Measurements from ENCODE around the gene UGT1A1.

The UGT1A1 gene

GRCh38 chr2:233794128-233794658 lies 34.1 kb downstream of the UGT1A1 start:
- no peak for DNase-seq (ENCODE audit: low read depth in 4 of 4, low spot score in 1 of 4)

- no peak for DNase-seq (ENCODE audit: low read depth in 4 of 4, low spot score in 1 of 4)
These were observed 35.7 kb downstream of the UGT1A1 start for GRCh38 chr2:233795735-233796171.

- no peak for DNase-seq (ENCODE audit: low read depth in 4 of 4, low spot score in 1 of 4)
These were observed 36.2 kb downstream of the UGT1A1 start for GRCh38 chr2:233796254-233796653.

GRCh38 chr2:233798335-233799086 lies 38.4 kb downstream of the UGT1A1 start:
- no peak for DNase-seq (ENCODE audit: low read depth in 4 of 4, low spot score in 1 of 4)

- DNase-seq (ENCODE audit: low read depth in 4 of 4, low spot score in 1 of 4): no peak
These were observed 39.1 kb downstream of the UGT1A1 start for GRCh38 chr2:233799087-233799665.

- DNase-seq (ENCODE audit: low read depth in 4 of 4, low spot score in 1 of 4): no peak
These were observed 39.6 kb downstream of the UGT1A1 start for GRCh38 chr2:233799716-233800115.

GRCh38 chr2:233800208-233800607 lies 40.1 kb downstream of the UGT1A1 start:
- DNase-seq (ENCODE audit: low read depth in 4 of 4, low spot score in 1 of 4): no peak

- no peak for DNase-seq (ENCODE audit: low read depth in 4 of 4, low spot score in 1 of 4)
These were observed 41.5 kb downstream of the UGT1A1 start for GRCh38 chr2:233801357-233802131.

GRCh38 chr2:233802132-233802815 lies 42.2 kb downstream of the UGT1A1 start:
- no peak for DNase-seq (ENCODE audit: low read depth in 4 of 4, low spot score in 1 of 4)

- DNase-seq (ENCODE audit: low read depth in 4 of 4, low spot score in 1 of 4): no peak
These were observed 43.3 kb downstream of the UGT1A1 start for GRCh38 chr2:233803292-233803911.

- DNase-seq (ENCODE audit: low read depth in 4 of 4, low spot score in 1 of 4): no peak
These were observed 43.9 kb downstream of the UGT1A1 start for GRCh38 chr2:233803994-233804393.

GRCh38 chr2:233807215-233807865 lies 47.3 kb downstream of the UGT1A1 start:
- DNase-seq (ENCODE audit: low read depth in 4 of 4, low spot score in 1 of 4): no peak

- no peak for DNase-seq (ENCODE audit: low read depth in 4 of 4, low spot score in 1 of 4)
These were observed 48.2 kb downstream of the UGT1A1 start for GRCh38 chr2:233807966-233808935.

- no peak for DNase-seq (ENCODE audit: low read depth in 4 of 4, low spot score in 1 of 4)
These were observed 50.3 kb downstream of the UGT1A1 start for GRCh38 chr2:233810385-233810784.

- no peak for DNase-seq (ENCODE audit: low read depth in 4 of 4, low spot score in 1 of 4)
These were observed 51.0 kb downstream of the UGT1A1 start for GRCh38 chr2:233811087-233811486.

GRCh38 chr2:233811732-233812131 lies 51.7 kb downstream of the UGT1A1 start:
- no peak for DNase-seq (ENCODE audit: low read depth in 4 of 4, low spot score in 1 of 4)

- no peak for DNase-seq (ENCODE audit: low read depth in 4 of 4, low spot score in 1 of 4)
These were observed 53.4 kb downstream of the UGT1A1 start for GRCh38 chr2:233813236-233814055.

Data from stimulated activated CD4-positive, alpha-beta T cell treated with anti-CD3 and anti-CD28 coated beads, Interleukin-1b, Interleukin-23, amount 100 ng/mL, for 24 hours (primary cell).